Measurements from ENCODE around the gene IL25. TPM values are rescaled to one million over a fixed set of nuclear protein-coding genes. Genes with fewer than 3 reads are reported as not detected.
"Not testable (repeated sequence)": the region's sequence is repeated elsewhere in the genome, so short reads cannot be mapped to it uniquely, and the experiment has no call there.

The IL25 gene
- total RNA-seq, 1 experiment from 2014 or later: not detected

DNA sequence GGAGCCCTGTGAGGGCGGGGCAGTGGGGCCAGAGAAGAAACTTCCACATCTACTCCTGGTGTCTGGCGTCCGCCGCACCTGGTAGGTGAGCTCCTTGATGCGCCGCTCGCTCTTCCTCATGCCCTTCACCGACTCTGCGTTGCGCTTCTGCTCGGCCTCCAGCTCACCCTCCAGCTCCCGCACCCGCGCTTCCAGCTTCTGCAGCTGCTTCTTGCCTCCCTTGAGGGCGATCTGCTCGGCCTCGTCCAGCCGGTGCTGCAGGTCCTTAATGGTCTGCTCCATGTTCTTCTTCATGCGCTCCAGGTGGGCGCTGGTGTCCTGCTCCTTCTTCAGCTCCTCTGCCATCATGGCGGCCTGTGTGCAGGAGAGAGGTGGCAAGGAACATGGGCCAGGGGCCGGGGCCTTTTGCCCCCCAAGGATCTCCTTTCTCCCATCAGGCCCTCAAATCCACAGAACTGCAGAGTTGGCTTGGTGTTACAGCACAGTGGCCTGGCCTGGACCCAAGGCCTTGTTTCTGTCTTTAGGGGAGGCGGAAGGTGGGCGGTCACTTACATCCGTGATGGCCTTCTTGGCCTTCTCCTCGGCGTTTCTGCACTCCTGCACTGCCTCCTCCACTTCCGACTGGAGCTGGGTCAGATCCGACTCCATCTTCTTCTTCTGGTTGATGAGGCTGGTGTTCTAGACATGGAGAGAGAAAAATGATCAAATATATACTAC, 11.9 kb downstream of the IL25 start:
- Histone ChIP-seq H4K20me1 (ENCODE audit: insufficient read depth) (no peaks in the 10 kb centered on the region), H3K4me3 (no peak overlapping the region), H3K9me3 (ENCODE audit: insufficient read depth, low read depth) (no peaks in the 10 kb centered on the region), H3K27me3 (ENCODE audit: insufficient read depth, low read depth) (peaks cover 75% of the 10 kb centered on the region), H3K79me2 (ENCODE audit: low read depth) (no peaks in the 10 kb centered on the region), H2AFZ (no peak overlapping the region), H3K4me2 (no peak overlapping the region), H3F3A (ENCODE audit: insufficient read depth, low read depth) (no peaks in the 10 kb centered on the region), H3K36me3 (ENCODE audit: low read depth) (no peaks in the 10 kb centered on the region), H3K9me2 (ENCODE audit: insufficient read depth) (no peaks in the 10 kb centered on the region), H3K4me1 (replicated peaks; ENCODE audit: insufficient read depth) (no peaks in the 10 kb centered on the region), H3K27ac (no peak overlapping the region)
- POLR2A ChIA-PET (ENCODE audit: unreplicated experiment): no interaction called here
- no TSS peak for BruUV-seq (replicated peaks)
- no peak for DNase-seq
- CTCF ChIA-PET: no interaction called here
- intact Hi-C loops (cut with micrococcal nuclease; ENCODE audit: unreplicated experiment): no loop called here
- no peak for TF ChIP-seq EZH2 (IDR thresholded peaks at IDR 0.05; ENCODE audit: low read depth)
- TF ChIP-seq, protein P1, sequence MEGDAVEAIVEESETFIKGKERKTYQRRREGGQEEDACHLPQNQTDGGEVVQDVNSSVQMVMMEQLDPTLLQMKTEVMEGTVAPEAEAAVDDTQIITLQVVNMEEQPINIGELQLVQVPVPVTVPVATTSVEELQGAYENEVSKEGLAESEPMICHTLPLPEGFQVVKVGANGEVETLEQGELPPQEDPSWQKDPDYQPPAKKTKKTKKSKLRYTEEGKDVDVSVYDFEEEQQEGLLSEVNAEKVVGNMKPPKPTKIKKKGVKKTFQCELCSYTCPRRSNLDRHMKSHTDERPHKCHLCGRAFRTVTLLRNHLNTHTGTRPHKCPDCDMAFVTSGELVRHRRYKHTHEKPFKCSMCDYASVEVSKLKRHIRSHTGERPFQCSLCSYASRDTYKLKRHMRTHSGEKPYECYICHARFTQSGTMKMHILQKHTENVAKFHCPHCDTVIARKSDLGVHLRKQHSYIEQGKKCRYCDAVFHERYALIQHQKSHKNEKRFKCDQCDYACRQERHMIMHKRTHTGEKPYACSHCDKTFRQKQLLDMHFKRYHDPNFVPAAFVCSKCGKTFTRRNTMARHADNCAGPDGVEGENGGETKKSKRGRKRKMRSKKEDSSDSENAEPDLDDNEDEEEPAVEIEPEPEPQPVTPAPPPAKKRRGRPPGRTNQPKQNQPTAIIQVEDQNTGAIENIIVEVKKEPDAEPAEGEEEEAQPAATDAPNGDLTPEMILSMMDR (conservative IDR thresholded peaks at IDR 0.05): no peak

- Histone ChIP-seq H3K4me1 (replicated peaks; ENCODE audit: insufficient read depth) (no peaks in the 10 kb centered on the region), H3K36me3 (ENCODE audit: low read depth) (no peaks in the 10 kb centered on the region), H3K79me2 (ENCODE audit: low read depth) (no peaks in the 10 kb centered on the region), H3K9me2 (ENCODE audit: insufficient read depth) (no peaks in the 10 kb centered on the region), H3K4me3 (no peak overlapping the region), H4K20me1 (ENCODE audit: insufficient read depth) (no peaks in the 10 kb centered on the region), H3K27me3 (ENCODE audit: insufficient read depth, low read depth) (peaks cover 75% of the 10 kb centered on the region), H3K9me3 (ENCODE audit: insufficient read depth, low read depth) (no peaks in the 10 kb centered on the region), H3K27ac (no peak overlapping the region), H2AFZ (no peak overlapping the region), H3K4me2 (no peak overlapping the region), H3F3A (ENCODE audit: insufficient read depth, low read depth) (no peaks in the 10 kb centered on the region)
- DNase-seq: no peak
- TF ChIP-seq, protein P1 (conservative IDR thresholded peaks at IDR 0.05): no peak
- no peak for TF ChIP-seq EZH2 (IDR thresholded peaks at IDR 0.05; ENCODE audit: low read depth)
- no TSS peak for BruUV-seq (replicated peaks)
- POLR2A ChIA-PET (ENCODE audit: unreplicated experiment): no interaction called here
- intact Hi-C loops (cut with micrococcal nuclease; ENCODE audit: unreplicated experiment): no loop called here
- CTCF ChIA-PET: no interaction called here
These were observed 12.6 kb downstream of the IL25 start for GRCh38 chr14:23385244-23385641.

DNA sequence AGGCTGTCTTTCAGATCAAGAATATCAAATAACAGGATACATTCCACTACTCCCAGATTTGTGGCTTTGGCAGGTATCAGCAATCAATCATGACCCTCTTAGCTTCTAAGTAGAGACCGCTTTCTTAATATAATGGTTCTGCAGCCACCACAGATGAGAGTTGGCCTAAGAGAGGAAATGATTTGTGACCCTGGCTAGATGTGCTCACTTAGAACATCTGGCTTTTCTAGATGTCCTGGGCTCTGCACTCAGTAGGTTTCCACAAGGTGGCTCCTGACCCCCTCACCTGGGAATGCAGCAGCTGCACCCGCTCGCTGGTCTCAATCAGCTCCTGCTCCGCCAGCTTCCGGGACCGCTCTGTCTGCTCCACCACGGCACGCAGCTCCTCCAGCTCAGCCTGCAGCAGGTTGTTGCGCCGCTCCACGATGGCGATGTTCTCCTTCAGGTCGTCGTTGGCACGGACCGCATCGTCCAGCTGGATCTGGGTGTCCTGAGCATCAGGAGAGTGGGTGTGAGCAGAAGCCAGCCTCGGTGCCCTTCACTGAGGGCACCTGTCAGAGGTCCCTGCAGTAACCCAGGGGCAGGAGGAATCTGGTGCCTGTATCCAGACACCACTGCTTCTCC, 13.1 kb downstream of the IL25 start:
- H3K27ac ChIP-seq: no peak overlapping the region
- ChIA-PET CTCF (no interaction called here), POLR2A (ENCODE audit: unreplicated experiment) (no interaction called here)
- no peaks in the 10 kb centered on the region for H3K9me2 ChIP-seq (ENCODE audit: insufficient read depth)
- H3K4me3 ChIP-seq: no peak overlapping the region
- BruUV-seq (replicated peaks): no TSS peak
- H3K9me3 ChIP-seq (ENCODE audit: insufficient read depth, low read depth): no peaks in the 10 kb centered on the region
- no peak for TF ChIP-seq EZH2 (IDR thresholded peaks at IDR 0.05; ENCODE audit: low read depth)
- TF ChIP-seq, protein P1 (conservative IDR thresholded peaks at IDR 0.05): no peak
- no peaks in the 10 kb centered on the region for H3K36me3 ChIP-seq (ENCODE audit: low read depth)
- H3F3A ChIP-seq (ENCODE audit: insufficient read depth, low read depth): no peaks in the 10 kb centered on the region
- intact Hi-C loops (cut with micrococcal nuclease; ENCODE audit: unreplicated experiment): no loop called here
- DNase-seq: no peak
- peaks cover 74% of the 10 kb centered on the region for H3K27me3 ChIP-seq (ENCODE audit: insufficient read depth, low read depth)
- H3K4me1 ChIP-seq (replicated peaks; ENCODE audit: insufficient read depth): no peaks in the 10 kb centered on the region
- no peaks in the 10 kb centered on the region for H3K79me2 ChIP-seq (ENCODE audit: low read depth)
- H4K20me1 ChIP-seq (ENCODE audit: insufficient read depth): no peaks in the 10 kb centered on the region
- H2AFZ ChIP-seq: no peak overlapping the region
- H3K4me2 ChIP-seq: no peak overlapping the region

GRCh38 chr14:23386266-23386657, 13.7 kb downstream of the IL25 start:
- H3K36me3 ChIP-seq (ENCODE audit: low read depth); H3K9me3 ChIP-seq (ENCODE audit: insufficient read depth, low read depth); H3K4me3 ChIP-seq; H3K4me1 ChIP-seq (replicated peaks; ENCODE audit: insufficient read depth); H2AFZ ChIP-seq; DNase-seq; H3K4me2 ChIP-seq; H3F3A ChIP-seq (ENCODE audit: insufficient read depth, low read depth); intact Hi-C loops (cut with micrococcal nuclease; ENCODE audit: unreplicated experiment); CTCF ChIA-PET; H3K79me2 ChIP-seq (ENCODE audit: low read depth); H3K27ac ChIP-seq; BruUV-seq (replicated peaks); H3K9me2 ChIP-seq (ENCODE audit: insufficient read depth); POLR2A ChIA-PET (ENCODE audit: unreplicated experiment); H4K20me1 ChIP-seq (ENCODE audit: insufficient read depth): not testable (repeated sequence)
- peaks cover 75% of the 10 kb centered on the region for H3K27me3 ChIP-seq (ENCODE audit: insufficient read depth, low read depth)
